KBM-7 (cell line): Measurements from ENCODE around the gene ZNF738.
"Not testable (repeated sequence)": the region's sequence is repeated elsewhere in the genome, so short reads cannot be mapped to it uniquely, and the experiment has no call there.

ENCODE experiments used
- DNase-seq: peaks from one replicate; pipeline ENCODE4 v3.0.0-alpha.2; 2015
- in situ Hi-C: fragments of 300-500 bp; cut with MboI; formaldehyde crosslinking; loops from 2 replicates; pipeline ENCODE4 v1.14.3; 2020; ENCODE audit warnings: low sequenced_read_pairs, low pct_unique_long_range_greater_than_20kb, mixed read lengths

The ZNF738 gene

GRCh38 chr19:21358768-21359451 lies at the start of gene ZNF738:
Gene ZNF738, plus strand, starts transcription at chr19:21359000. Its CDS starts 141 bp downstream, at chr19:21359141.
- DNase-seq: peak; percentile 98
- in situ Hi-C loops: no loop called here

DNA sequence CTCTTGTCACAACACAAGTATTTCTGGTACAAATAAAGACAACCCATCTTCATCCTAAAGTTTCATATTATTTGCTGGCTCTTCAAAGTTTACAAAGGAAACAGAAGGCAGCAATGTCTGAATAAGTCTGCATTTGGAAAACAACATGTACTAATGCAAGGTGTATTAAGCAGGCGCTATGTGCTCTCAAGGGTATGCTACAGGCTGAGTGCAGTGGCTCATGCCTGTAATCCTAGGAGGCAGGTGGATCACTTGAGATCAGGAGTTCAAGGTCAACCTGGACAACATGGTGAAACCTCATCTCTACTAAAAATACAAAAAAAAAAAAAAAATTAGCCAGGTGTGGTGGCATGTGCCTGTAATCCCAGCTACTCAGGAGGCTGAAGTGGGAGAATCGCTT lies 46.0 kb upstream of the ZNF738 start:
- in situ Hi-C loops, DNase-seq: not testable (repeated sequence)

- no peak for DNase-seq
- in situ Hi-C loops: no loop called here
Measured at GRCh38 chr19:21314676-21315075, 44.1 kb upstream of the ZNF738 start.

GRCh38 chr19:21317821-21318220 lies 41.0 kb upstream of the ZNF738 start:
- in situ Hi-C loops: no loop called here
- DNase-seq: no peak

GRCh38 chr19:21321134-21321533 lies 37.7 kb upstream of the ZNF738 start:
- in situ Hi-C loops: no loop called here
- DNase-seq: no peak

DNA sequence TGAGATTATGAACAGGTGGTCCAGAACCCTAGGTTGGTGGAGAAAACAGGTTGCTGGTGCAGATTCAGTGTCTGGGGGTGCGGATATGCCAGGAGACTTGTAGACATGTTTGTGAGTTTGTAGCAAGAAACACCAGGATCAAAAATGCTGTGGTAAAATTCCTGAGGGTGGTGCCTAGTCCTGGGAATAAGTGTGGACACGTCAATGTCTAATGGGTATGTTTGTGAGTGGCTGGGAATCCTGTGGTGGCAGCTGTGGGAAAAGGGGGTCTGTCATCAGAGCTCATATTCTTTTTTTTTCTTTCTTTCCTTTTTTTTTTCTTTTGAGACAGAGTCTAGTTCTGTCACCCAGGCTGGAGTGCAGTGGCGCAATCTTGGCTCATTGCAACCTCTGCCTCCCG lies 36.8 kb upstream of the ZNF738 start:
- DNase-seq: no peak
- in situ Hi-C loops: no loop called here

GRCh38 chr19:21322528-21322927 lies 36.3 kb upstream of the ZNF738 start:
- in situ Hi-C loops: no loop called here

GRCh38 chr19:21323000-21323399 lies 35.8 kb upstream of the ZNF738 start:
- DNase-seq: no peak
- in situ Hi-C loops: no loop called here

More at GRCh38 chr19:21322528-21322927, 36.3 kb upstream of the ZNF738 start:
- DNase-seq: no peak

GRCh38 chr19:21326169-21326568 lies 32.6 kb upstream of the ZNF738 start:
- DNase-seq: no peak
- in situ Hi-C loops: no loop called here

- DNase-seq: peak; percentile 33
Measured at GRCh38 chr19:21328406-21328805, 30.4 kb upstream of the ZNF738 start.

GRCh38 chr19:21328885-21329605 lies 29.8 kb upstream of the ZNF738 start, which contains the start of gene ZNF708:
Gene ZNF708, minus strand, starts transcription at chr19:21329410. Its CDS starts 198 bp downstream, at chr19:21329212.
- in situ Hi-C loops: no loop called here
- DNase-seq: peak; percentile 93

More at GRCh38 chr19:21328406-21328805, 30.4 kb upstream of the ZNF738 start:
- in situ Hi-C loops: no loop called here

DNA sequence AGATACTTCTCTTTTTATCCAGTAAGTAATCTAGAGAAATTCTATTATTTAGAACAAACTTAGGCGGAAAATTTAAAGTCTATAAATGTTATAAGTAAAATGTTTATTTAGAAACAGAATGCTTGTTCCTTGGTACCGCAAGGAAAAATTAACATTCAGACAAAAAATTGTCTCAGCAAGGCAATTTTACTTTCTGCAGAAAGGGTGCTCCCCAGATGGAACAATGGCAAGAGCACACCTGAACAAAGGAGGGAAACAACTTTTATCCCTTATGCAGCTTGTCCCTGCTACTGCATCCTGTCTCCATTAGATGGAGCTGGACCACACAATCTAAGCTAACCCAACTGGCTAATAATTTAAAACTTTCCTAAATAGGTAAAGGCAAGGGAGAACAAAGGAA lies 23.1 kb upstream of the ZNF738 start:
- in situ Hi-C loops: no loop called here
- DNase-seq: no peak

DNA sequence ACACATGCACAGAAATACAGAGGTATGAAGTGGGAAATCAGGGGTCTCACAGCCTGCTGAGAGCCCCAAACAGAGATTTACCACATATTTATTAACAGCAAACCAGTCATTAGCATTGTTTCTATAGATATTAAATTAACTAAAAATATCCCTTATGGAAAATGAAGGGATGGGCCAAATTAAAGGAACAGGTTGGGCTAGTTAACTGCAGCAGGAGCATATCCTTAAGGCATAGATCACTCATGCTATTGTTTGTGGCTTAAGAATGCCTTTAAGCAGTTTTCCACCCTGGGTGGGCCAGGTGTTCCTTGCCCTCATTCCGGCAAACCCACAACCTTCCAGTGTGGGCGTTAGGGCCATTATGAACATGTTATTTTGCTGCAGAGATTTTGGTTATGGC lies 14.0 kb upstream of the ZNF738 start:
- DNase-seq, in situ Hi-C loops: not testable (repeated sequence)

DNA sequence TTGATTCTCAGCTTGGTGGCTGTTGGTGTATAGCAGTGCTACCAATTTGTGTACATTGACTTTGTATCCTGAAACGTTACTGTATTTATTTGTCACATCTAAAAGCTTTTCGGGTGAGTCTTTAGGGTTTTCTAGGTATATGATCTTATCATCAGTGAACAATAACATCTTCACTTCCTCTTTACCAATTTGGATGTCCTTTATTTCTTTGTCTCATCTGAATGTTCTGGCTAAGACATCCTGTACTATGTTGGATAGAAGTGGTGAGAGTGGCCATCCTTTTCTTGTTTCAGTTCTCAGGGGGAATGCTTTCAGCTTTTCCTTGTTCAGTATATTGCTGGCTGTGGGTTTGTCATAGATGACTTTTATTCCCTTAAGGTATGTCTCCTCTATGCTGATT lies 6.0 kb upstream of the ZNF738 start:
- DNase-seq: peak; percentile 48
- in situ Hi-C loops: no loop called here

DNA sequence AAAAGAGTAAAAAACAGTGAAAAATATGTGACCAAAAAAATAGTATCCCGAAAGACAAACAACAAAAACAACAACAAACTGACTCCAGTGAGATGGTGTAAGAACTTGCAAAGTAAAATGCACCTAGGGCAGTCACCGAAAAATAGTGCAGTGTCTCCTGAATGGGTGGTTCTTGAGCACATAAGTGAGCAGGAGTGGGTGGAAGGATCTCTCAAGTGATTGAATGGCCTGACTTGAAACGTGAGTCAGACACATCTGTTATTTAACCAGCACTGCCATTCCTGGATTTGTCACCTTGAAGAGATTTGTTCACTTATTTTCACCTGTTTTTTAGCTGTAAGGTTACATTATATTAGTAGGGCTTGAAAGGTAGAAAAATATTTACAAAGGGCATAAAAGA lies 3.5 kb downstream of the ZNF738 start:
- in situ Hi-C loops: no loop called here
- DNase-seq: no peak

- no peak for DNase-seq
- in situ Hi-C loops: no loop called here
Measured at GRCh38 chr19:21383980-21384582, 25.3 kb downstream of the ZNF738 start.

DNA sequence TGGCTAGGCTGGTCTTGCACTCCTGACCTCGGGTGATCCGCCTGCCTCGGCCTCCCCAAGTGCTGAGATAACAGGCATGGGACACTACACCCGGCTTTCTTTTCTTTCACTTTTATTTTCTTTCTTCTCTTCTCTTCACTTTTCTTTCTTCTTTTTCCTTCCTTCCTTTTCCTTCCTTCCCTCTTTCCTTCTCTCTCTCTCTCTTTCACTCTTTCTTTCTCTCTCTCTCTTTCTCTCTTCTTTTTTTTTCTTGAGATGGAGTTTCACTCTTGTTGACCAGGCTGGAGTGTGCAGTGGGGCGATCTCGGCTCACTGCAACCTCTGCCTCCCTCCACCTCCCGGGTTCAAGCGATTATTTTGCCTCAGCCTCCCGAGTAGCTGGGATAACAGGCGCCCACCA lies 37.3 kb downstream of the ZNF738 start:
- in situ Hi-C loops: no loop called here
- no peak for DNase-seq

DNA sequence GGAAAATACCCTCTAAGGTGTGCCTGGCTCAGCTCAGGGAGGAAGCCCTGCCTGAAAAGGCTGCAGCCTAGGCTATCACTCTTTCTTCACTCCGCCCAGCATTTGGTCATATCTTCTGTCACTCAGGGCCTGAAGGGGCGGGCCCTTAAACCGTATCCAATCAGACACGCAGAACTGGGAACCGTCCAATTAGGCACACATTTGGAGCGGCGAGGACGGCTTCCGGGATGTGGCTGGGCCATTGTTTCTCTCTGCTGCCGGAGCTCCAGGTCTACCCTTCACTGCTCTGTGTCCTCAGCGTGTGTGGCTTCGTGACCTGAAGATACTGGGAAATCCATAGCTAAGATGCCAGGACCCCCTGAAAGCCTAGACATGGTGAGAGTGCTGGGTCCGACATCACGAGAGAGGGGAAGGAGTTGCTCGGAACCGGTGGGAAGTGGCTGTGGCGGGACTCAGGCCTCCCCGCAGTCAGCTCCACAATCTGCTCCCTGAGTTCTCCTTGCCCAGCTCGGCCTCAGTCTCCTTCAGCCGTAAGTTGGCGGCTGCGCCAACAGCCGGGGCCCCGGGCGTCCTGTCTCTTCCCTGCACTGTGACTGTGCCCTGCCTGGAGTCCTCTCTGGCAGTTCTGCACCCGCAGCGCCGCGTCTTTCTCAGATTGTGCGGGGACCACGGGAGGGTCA lies 38.2 kb downstream of the ZNF738 start, which contains the start of gene ZNF493:
Gene ZNF493, plus strand, starts transcription at position 241 of the 680 bp plus-strand sequence. Its CDS starts 105 bp downstream, at position 346.
- in situ Hi-C loops: no loop called here
- DNase-seq: peak; percentile 97

- in situ Hi-C loops: no loop called here
- no peak for DNase-seq
Measured at GRCh38 chr19:21398851-21399250, 40.1 kb downstream of the ZNF738 start.
